Measurements from ENCODE around the gene STK10. TPM values are rescaled to one million over a fixed set of nuclear protein-coding genes. Genes with fewer than 3 reads are reported as not detected.

STK10 gene
- total RNA-seq, 1 donor from 2014 or later = 79.8 TPM

GRCh38 chr5:171992305-171992704 lies 195.7 kb downstream of the STK10 start:
- no peak for DNase-seq (ENCODE audit: extremely low read depth, low read depth, low spot score)

Other genes starting within 250 kb of the STK10 start
- gene FBXW11, start 181.6 kb downstream of the STK10 start, total RNA-seq = 40.1 and 53.7 TPM in 2 replicates
- gene EFCAB9, start 5.9 kb upstream of the STK10 start, total RNA-seq = not detected in 2 replicates
- gene UBTD2, start 95.5 kb upstream of the STK10 start, total RNA-seq = 18.5 and 23.9 TPM in 2 replicates